NCI-H345 (cell line): Measurements from ENCODE around the gene INF2.

Experiments used
- DNase-seq: peaks from one replicate; lab custom pipeline; 2025; lab: John Stamatoyannopoulos, UW

Gene INF2

GRCh38 chr14:104751539-104752422 is 62.4 kb downstream of the INF2 start:
- no peak for DNase-seq

GRCh38 chr14:104752423-104752734 is 63.0 kb downstream of the INF2 start:
- no peak for DNase-seq

DNA sequence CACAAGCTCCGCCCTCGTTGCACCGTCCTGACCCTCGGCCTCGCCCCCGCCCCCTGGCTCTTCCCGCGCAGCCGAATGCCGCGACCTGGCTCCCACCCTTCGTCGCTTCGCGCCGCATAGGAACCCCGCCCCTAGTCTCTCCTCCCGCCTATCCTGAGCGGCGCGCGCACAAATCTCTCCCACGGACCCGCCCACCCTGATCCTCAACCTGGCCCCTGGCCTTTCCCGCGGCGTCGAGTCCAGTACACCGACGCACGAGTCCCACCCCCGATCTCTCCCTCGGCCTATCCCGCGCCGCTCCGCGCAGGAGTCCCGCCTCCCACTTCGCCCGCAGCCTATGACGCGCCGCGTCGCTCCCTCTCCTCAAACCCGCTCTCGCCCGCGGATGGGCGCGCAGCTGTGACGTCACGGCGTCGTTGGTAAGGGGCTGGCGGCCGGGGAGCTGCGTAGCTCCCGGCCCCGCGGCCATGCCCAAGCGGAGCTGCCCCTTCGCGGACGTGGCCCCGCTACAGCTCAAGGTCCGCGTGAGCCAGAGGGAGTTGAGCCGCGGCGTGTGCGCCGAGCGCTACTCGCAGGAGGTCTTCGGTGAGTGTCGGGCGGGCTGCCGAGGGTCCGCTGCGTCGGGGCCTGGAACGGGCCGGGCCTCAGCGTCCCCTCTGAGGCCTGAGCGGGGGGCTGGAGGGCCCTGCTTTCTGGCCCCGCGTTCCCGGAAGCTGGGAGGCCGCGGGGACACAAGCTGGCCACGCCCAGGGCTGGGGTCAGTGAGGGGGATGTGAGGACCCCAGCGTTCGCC is 63.5 kb downstream of the INF2 start, which contains the start of gene SIVA1:
SIVA1 (plus strand) TSS at position 413 of the 793 bp plus-strand sequence; CDS start at position 468, 55 bp downstream.
- peak; percentile 100 for DNase-seq

DNA sequence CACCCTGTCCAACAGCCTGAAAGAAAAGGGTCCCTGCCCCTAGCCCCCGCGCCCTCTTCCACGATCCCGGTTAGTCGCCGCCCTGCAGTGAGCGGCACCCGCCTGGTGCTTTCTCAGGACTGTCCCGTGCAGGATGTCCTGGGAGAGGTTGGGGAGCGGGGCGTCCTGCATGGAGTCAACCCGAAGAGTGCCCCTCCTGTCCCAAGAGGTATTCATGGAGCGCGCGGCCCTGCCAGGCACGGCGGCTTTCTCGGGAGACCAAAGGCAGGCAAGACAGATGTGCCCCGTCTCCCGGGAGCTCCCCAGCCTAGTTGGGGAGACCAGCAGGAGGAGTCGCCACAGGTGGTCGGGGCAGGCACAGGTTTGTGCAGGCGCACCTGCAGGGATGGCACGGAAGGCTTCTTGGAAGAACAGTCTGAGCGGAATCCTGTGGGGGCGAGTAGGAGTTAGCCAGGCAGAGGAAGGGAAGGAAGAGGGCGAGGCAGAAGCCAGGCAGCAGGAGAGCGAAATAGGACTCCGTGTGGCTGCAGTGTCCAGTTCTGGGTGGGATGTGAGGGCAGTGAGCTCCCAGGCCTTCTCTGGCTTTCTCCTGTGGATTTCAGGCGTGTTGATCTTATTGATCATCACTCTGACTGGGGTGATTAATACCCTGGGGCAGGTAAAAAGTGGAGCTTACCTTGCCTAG is 64.3 kb downstream of the INF2 start:
- no peak for DNase-seq

DNA sequence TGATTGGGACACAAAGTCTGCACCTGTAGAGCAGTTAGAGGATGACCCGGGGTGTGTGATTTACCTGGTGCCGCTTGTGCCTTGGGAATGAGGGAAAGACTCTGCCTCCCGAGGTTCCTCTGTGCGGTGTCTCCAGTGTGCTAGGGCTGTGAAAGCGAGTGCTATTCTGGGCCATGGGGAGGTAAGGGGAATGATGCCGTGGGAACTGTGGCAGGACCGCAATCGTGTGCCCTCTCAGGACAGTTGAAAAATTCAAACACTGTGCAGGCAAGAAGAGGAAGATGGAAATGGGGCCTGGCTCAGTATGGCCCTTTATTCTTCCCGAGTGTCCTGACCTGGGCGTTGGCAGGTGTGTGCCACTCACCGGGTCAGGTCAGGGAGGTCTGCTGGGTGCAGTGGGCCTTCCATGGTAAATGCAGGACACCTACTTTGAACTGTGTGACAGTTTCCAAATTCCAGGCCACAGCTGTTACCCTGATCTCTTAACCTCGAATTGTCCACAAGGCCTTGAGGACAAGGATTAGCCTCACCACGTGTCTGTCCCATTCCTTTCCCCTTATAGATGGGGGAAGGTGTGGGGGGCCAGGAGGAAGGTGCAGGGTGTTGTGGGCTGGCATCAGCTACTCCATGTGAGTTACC is 64.9 kb downstream of the INF2 start:
- no peak for DNase-seq

DNA sequence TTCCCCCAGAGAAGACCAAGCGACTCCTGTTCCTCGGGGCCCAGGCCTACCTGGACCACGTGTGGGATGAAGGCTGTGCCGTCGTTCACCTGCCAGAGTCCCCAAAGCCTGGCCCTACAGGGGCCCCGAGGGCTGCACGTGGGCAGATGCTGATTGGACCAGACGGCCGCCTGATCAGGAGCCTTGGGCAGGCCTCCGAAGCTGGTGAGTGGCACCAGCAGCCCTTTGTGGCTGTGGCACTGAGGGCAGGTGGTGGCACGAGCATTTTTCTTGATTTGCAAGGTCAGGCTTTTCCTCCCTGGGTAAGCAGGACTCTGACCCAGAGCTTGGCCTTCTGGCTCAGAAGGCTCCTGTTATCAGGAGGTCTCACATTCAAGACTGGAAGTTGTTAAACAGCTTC is 66.2 kb downstream of the INF2 start:
- DNase-seq: no peak

GRCh38 chr14:104756477-104757237 is 67.2 kb downstream of the INF2 start:
- no peak for DNase-seq

DNA sequence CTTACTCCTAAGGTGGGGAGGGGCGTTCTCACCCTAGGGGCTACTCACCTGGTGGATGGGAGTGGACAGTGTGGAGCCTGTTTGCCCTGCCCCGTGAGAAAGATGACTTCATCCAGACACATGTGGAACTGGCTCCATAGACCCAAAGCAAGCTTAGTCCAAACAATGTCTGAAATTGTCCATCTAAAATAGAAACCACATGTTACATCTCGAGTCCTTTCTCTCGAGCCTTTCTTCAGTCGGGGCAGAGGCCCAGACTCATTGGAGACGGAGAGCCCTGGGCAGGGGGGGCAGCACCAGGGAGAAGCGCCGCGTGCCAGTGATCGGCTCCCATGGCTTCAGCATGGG is 67.8 kb downstream of the INF2 start:
- no peak for DNase-seq

- no peak for DNase-seq
Observed at GRCh38 chr14:104757681-104758392, 68.4 kb downstream of the INF2 start.

DNA sequence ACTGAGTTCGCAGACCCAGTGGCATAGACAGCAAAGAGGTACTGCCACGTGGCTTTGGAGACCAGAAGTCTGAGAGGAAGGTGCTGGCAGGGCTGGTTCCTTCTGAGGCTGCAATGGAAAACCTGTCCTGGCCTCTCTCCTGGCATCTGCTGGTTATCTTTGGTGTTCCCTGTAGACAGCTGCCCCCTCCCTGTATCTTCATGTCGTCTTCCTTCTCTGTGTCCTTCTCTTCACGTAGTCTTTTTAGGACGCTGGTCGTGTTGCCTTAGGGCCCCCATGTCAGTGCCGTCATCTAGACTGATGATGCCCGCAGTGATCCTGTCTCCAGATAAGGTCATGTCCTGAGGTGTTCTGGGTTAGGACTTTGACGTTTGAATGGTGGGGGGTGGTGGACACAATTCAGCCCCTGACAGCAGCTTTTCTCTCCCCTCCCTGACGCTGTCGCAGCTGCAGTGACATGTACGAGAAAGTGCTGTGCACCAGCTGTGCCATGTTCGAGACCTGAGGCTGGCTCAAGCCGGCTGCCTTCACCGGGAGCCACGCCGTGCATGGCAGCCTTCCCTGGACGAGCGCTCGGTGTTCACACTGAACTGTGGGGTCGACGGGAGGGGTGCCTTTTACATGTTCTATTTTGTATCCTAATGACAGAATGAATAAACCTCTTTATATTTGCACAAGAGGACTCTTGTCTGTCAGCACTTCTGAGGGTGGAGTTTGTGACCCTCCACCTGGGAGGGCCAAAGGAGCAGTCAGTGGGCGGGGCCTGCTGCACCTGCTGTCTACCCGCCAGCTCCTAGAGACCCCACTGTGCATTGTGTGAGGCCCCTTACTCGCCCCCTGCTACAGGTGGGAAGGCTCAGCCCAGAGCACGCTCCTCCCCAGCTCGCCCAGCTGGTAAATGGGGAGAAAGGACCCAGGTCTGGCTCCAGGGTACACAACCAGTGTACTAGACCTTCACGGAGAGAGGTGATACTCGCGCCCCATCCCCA is 69.9 kb downstream of the INF2 start:
- peak; percentile 53 for DNase-seq

- DNase-seq: no peak
Observed at GRCh38 chr14:104765517-104765916, 76.1 kb downstream of the INF2 start.

GRCh38 chr14:104766256-104766862 is 76.9 kb downstream of the INF2 start:
- DNase-seq: no peak

DNA sequence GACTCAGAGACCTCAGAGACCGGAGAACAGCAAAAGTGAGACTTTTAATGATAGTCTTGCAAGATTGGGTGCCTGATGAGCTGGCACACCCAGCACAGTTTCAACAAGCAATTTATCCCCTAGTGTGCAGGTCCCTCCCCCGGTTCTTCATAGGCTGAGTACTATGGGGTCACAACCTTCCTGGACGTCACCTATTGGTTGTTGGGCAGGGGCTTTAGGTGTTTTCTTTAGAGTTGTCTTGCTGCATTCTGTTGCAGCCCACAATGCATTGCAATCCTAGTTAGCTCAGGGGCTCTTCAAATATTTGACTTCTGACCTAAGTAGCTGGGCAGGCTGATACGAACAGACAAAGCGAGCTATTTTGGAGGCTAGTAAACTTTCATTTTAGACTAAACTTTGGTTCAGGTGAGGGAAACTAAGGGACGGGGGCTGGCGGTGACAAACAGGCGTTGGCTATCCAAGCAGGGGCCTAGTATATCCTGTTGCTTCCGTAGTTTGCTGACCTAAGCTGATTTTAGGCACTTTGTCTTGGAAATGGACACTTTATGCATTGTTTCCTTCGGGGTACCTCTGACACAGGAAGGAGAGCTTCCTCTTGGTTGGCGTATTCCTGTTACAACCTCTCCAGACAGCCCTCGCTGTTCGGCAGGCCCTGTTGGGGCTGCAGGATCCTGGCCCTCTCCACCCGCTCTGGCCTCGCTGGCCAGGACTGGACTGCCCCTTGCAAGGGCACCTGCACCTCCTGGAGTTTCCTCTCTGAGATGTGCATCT is 77.6 kb downstream of the INF2 start:
- no peak for DNase-seq

DNA sequence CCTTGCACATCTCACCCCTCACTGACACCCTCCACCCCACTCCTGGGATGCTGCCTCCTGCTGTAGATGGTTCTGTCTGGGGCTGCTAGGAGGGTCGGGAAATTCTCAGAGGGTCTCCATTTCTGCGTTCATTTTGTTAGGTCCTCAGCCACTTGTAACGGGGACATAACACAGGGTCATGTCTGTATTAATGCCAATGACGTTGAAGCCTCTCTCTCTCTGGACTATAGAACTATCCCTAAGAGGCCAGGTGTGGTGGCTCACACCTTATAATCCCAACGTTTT is 78.2 kb downstream of the INF2 start:
- DNase-seq: no peak

DNA sequence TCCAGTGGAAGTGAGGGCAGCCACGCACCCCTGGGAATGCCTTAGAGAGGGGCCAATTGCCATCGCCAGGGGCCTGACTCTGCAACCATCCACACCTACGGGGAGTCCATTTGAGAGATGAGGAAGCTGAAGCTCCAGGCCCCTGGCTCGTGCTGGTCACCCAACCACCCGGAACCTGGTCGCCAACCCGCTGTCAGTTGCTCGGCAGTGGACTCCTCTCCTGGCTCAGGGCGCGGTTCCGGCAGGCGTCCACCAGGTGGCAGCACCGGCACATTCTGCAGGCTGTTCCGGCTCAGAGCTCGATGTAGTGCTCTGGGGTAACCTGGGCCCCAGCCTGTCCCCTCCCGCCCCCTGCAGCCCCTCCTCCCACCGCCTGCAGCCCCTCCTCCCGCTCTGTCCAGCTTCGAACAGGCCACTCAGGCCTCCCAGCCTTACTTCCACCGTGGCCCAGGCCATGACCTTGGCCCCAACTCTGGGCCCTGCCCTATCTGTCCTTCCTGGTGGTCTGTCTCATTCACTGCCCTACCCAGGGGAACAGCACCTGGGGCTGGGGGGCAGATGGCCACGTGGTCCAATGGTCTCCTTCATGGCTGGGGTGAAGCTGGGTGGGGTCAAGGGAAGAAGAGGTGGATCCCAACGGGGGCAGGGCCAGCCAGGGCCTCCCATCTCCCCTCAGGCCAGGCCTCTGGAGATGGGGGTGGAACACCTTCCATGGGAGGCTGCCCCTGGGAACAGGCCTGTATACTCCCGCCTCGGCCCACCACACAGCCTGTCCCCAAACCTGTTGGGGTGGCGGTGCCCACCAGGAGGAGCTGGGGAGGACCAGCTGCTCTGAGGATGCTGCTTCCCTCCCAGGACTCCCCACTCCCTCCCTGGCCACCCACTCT is 79.3 kb downstream of the INF2 start:
- peak; percentile 79 for DNase-seq

DNA sequence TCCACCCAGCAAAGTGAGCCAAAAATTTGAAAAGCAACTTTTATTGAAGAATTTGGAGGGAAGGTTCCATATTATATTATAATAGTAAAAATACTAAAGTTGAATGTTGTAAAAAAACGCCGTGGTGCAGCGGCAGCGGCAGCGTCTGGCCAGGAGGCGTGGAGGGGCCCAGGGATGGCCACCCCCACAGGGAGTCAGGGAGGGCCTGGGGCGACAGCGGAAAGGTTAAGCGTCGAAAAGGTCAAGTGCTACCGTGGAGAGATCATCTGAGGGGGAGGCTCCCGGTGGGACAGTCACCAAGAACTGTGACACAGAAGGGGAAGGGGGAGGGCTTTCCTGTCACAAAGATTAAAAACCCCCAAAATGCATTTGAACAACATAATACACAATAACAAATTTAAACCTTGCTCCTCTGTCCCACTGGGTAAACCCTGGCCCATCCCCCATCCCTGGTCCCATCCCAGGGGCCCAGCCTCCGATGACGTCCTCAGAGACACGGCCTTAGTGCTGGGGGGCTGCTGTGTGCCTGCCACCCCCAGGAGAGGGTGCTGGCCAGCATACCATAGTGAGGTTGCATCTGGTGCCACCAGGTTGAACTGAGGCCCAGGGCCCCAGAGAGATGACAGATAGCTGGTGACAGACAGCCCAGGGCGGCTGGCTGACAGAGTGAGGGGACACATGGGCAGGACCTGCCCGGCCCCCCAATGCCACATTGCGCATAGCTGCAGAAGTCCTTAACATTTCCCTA is 80.1 kb downstream of the INF2 start:
- no peak for DNase-seq

- DNase-seq: no peak
Observed at GRCh38 chr14:104770072-104770579, 80.7 kb downstream of the INF2 start.
